Measurements from ENCODE around the gene STPG4.

GRCh38 chr2:47064106-47064505 is 91.0 kb downstream of the STPG4 start:
- no peak for TF ChIP-seq CTCF (IDR thresholded peaks at IDR 0.05)
- TF ChIP-seq POLR2AphosphoS5 (IDR thresholded peaks at IDR 0.05): no peak
- TF ChIP-seq EP300 (IDR thresholded peaks at IDR 0.05): no peak

Data from sigmoid colon (tissue), 4 donors.